H1 (cell line): ENCODE measurements around the gene AFF1. TPM values are rescaled to one million over a fixed set of nuclear protein-coding genes. Genes with fewer than 3 reads are reported as not detected.

ENCODE experiments used
- CTCF ChIA-PET: fragments of 300-600 bp; sonication (Branson Sonifier 250); formaldehyde crosslinking; loops from one replicate; lab custom pipeline; 2021; ENCODE audit not compliant: partially characterized antibody; lab: Charles Lee
- POLR2A ChIA-PET: fragments of 300-600 bp; sonication (Branson Sonifier 250); formaldehyde crosslinking; loops from one replicate; lab custom pipeline; 2021; ENCODE audit warnings: inconsistent platforms; ENCODE audit not compliant: partially characterized antibody; lab: Charles Lee
- DNase-seq, 2 experiments: peaks; one replicate each; pipeline versions ENCODE4 v3.0.0 to v3.0.0-alpha.2; 2010 to 2022; ENCODE audit warnings: low spot score in 2 of 2, low read depth in 1 of 2, mixed read lengths in 1 of 2
- FAIRE-seq: peaks from 2 replicates; lab custom pipeline; 2011; peaks lifted over from hg19 to GRCh38; lab: Jason Lieb, UNC
- H2AFZ ChIP-seq: 2 replicates; pipeline ENCODE4 v1.8.1; 2012; ENCODE audit warnings: low read length, inconsistent platforms
- H2AK5ac ChIP-seq: 2 replicates; pipeline ENCODE4 v1.6.1; 2013; ENCODE audit warnings: low read depth, low read length
- H2BK120ac ChIP-seq: replicated peaks from 2 replicates; pipeline ENCODE3; 2013; ENCODE audit warnings: low read depth, low read length, inconsistent platforms
- H2BK12ac ChIP-seq: 2 replicates; pipeline ENCODE4 v1.6.1; 2013; ENCODE audit warnings: low read depth, low read length
- H2BK15ac ChIP-seq: 2 replicates; pipeline ENCODE4 v1.6.1; 2013; ENCODE audit warnings: low read length
- H2BK20ac ChIP-seq: 2 replicates; pipeline ENCODE4 v1.6.1; 2013; ENCODE audit warnings: low read length
- H2BK5ac ChIP-seq: 2 replicates; pipeline ENCODE4 v1.6.1; 2013; ENCODE audit warnings: low read depth, low read length
- H3K14ac ChIP-seq: 2 replicates; pipeline ENCODE4 v1.6.1; 2013; ENCODE audit warnings: inconsistent platforms; ENCODE audit not compliant: insufficient read length
- H3K18ac ChIP-seq: 2 replicates; pipeline ENCODE4 v1.6.1; 2013; ENCODE audit warnings: low read length; ENCODE audit errors: extremely low read depth
- H3K23ac ChIP-seq: 2 replicates; pipeline ENCODE4 v1.6.1; 2013; ENCODE audit warnings: inconsistent platforms; ENCODE audit not compliant: insufficient read length
- H3K23me2 ChIP-seq: 2 replicates; pipeline ENCODE4 v1.6.1; 2013; ENCODE audit warnings: low read depth, low read length
- H3K27ac ChIP-seq: 2 replicates; pipeline ENCODE4 v1.6.1; 2011; ENCODE audit warnings: low read depth, low read length, inconsistent platforms
- H3K27me3 ChIP-seq, 4 experiments: replicated peaks in 1 of 4; 1 replicate in 1 of 4; 2 replicates in 3 of 4; pipeline versions ENCODE4 v1.6.1 to v1.8.1; 2011 to 2013; ENCODE audit warnings: low read length in 3 of 4, mild to moderate bottlenecking in 3 of 4, inconsistent platforms in 2 of 4, mixed read lengths in 2 of 4, moderate library complexity in 1 of 4; ENCODE audit not compliant: control insufficient read depth in 3 of 4, insufficient read depth in 3 of 4; ENCODE audit errors: extremely low read depth in 1 of 4
- H3K36me3 ChIP-seq, 4 experiments: 2 replicates each; pipeline versions ENCODE4 v1.6.1 to v1.8.1; 2011 to 2013; ENCODE audit warnings: mild to moderate bottlenecking in 4 of 4, low read length in 3 of 4, moderate library complexity in 2 of 4, control low read depth in 1 of 4, inconsistent platforms in 1 of 4; ENCODE audit not compliant: insufficient read depth in 4 of 4, control insufficient read depth in 2 of 4
- H3K4ac ChIP-seq: replicated peaks from 2 replicates; pipeline ENCODE3; 2013; ENCODE audit warnings: low read length, low read depth, mixed read lengths, inconsistent platforms; ENCODE audit not compliant: insufficient read length
- H3K4me1 ChIP-seq, 4 experiments: replicated peaks in 1 of 4; 1 replicate in 1 of 4; 2 replicates in 3 of 4; pipeline versions ENCODE4 v1.6.1 to v1.8.1; 2011 to 2013; ENCODE audit warnings: low read length in 3 of 4, inconsistent platforms in 2 of 4, mixed read lengths in 1 of 4; ENCODE audit not compliant: insufficient read depth in 4 of 4, control insufficient read depth in 3 of 4
- H3K4me2 ChIP-seq, 2 experiments: 2 replicates each; pipeline versions ENCODE4 v1.6.1 to v1.8.1; 2011 to 2013; ENCODE audit warnings: low read depth in 2 of 2, low read length in 2 of 2, control low read depth in 1 of 2, inconsistent platforms in 1 of 2, mild to moderate bottlenecking in 1 of 2; ENCODE audit not compliant: insufficient read depth in 1 of 2
- H3K4me3 ChIP-seq, 4 experiments: fragments of 200-600, 300-600 bp in 1 of 4; sonication (generic), shearing (Covaris generic), sonication (Bioruptor Twin) in 1 of 4; 2 replicates each; pipeline versions ENCODE4 v1.5.1 to v1.8.1; 2011 to 2016; ENCODE audit warnings: low read length in 4 of 4, low read depth in 3 of 4, control low read depth in 2 of 4, inconsistent platforms in 2 of 4, mild to moderate bottlenecking in 2 of 4, mixed read lengths in 1 of 4, moderate library complexity in 1 of 4; ENCODE audit not compliant: insufficient read depth in 2 of 4; ENCODE audit errors: extremely low read depth in 1 of 4
- H3K56ac ChIP-seq: replicated peaks from 2 replicates; pipeline ENCODE3; 2013; ENCODE audit warnings: low read depth, mild to moderate bottlenecking, mixed read lengths, low read length, inconsistent platforms; ENCODE audit not compliant: insufficient read length
- H3K79me1 ChIP-seq: 2 replicates; pipeline ENCODE4 v1.6.1; 2013; ENCODE audit warnings: low read depth, low read length, control low read depth
- H3K79me2 ChIP-seq, 2 experiments: 2 replicates each; pipeline versions ENCODE4 v1.6.1 to v1.8.1; 2012 to 2013; ENCODE audit warnings: low read length in 2 of 2, mild to moderate bottlenecking in 2 of 2, inconsistent platforms in 1 of 2; ENCODE audit not compliant: insufficient read depth in 2 of 2, control insufficient read depth in 1 of 2
- H3K9ac ChIP-seq, 4 experiments: replicated peaks in 1 of 4; 1 replicate in 1 of 4; 2 replicates in 3 of 4; pipeline versions ENCODE4 v1.6.1 to v1.8.1; 2011 to 2013; ENCODE audit warnings: low read depth in 3 of 4, low read length in 3 of 4, control low read depth in 2 of 4, mild to moderate bottlenecking in 2 of 4, moderate library complexity in 2 of 4, inconsistent platforms in 1 of 4; ENCODE audit errors: extremely low read depth in 1 of 4
- H3K9me3 ChIP-seq, 2 experiments: 2 replicates each; pipeline versions ENCODE4 v1.6.1 to v1.8.1; 2012 to 2013; ENCODE audit warnings: mild to moderate bottlenecking in 2 of 2, moderate library complexity in 2 of 2, control low read depth in 1 of 2, inconsistent platforms in 1 of 2, low read depth in 1 of 2, low read length in 1 of 2, mixed read lengths in 1 of 2; ENCODE audit not compliant: insufficient read depth in 2 of 2
- H4K20me1 ChIP-seq, 2 experiments: replicated peaks in 1 of 2; 2 replicates each; pipeline versions ENCODE3 to v1.8.1; 2011 to 2013; ENCODE audit warnings: inconsistent platforms in 2 of 2, low read length in 2 of 2, mild to moderate bottlenecking in 1 of 2; ENCODE audit not compliant: insufficient read depth in 2 of 2, control insufficient read depth in 1 of 2
- H4K5ac ChIP-seq: 2 replicates; pipeline ENCODE4 v1.6.1; 2013; ENCODE audit warnings: low read length, low read depth, mixed read lengths, inconsistent platforms; ENCODE audit not compliant: insufficient read length
- H4K8ac ChIP-seq: 2 replicates; pipeline ENCODE4 v1.8.0; 2013; ENCODE audit warnings: mild to moderate bottlenecking, moderate library complexity, low read length, inconsistent platforms; ENCODE audit not compliant: insufficient read depth; ENCODE audit errors: extremely low read depth
- H4K91ac ChIP-seq: replicated peaks from 2 replicates; pipeline ENCODE3; 2013; ENCODE audit warnings: low read length, mixed read lengths, inconsistent platforms; ENCODE audit not compliant: insufficient read length
- BCL11A ChIP-seq, 2 experiments: IDR thresholded peaks; one replicate each; pipeline ENCODE4 v1.6.1; 2011; ENCODE audit warnings: low read depth in 2 of 2, low read length in 2 of 2, mild to moderate bottlenecking in 2 of 2
- CTCF ChIP-seq, 3 experiments: IDR thresholded peaks; 1 replicate in 2 of 3; 2 replicates in 1 of 3; pipeline versions ENCODE4 v1.5.1 to v1.6.1; 2011; ENCODE audit warnings: low read length in 3 of 3, mild to moderate bottlenecking in 3 of 3, inconsistent platforms in 2 of 3, low read depth in 1 of 3, moderate library complexity in 1 of 3; ENCODE audit not compliant: insufficient read depth in 1 of 3; ENCODE audit errors: control extremely low read depth in 1 of 3
- E2F6 ChIP-seq: IDR thresholded peaks from 2 replicates; pipeline ENCODE4 v1.6.1; 2012; ENCODE audit warnings: inconsistent platforms
- GTF2F1 ChIP-seq: IDR thresholded peaks from 2 replicates; pipeline ENCODE4 v1.6.1; 2012; ENCODE audit warnings: low read depth, low read length, improper control_type of control experiment, borderline replicate concordance
- RAD21 ChIP-seq, 2 experiments: IDR thresholded peaks in 1 of 2; conservative IDR thresholded peaks in 1 of 2; 2 replicates each; pipeline ENCODE4 v1.6.1; 2011; ENCODE audit warnings: low read depth in 2 of 2, low read length in 2 of 2, improper control_type of control experiment in 1 of 2, inconsistent platforms in 1 of 2, mild to moderate bottlenecking in 1 of 2, moderate library complexity in 1 of 2
- SIN3A ChIP-seq, 2 experiments: IDR thresholded peaks in 1 of 2; conservative IDR thresholded peaks in 1 of 2; 2 replicates each; pipeline ENCODE4 v1.6.1; 2011 to 2012; ENCODE audit warnings: low read length in 2 of 2, improper control_type of control experiment in 1 of 2, low read depth in 1 of 2, mild to moderate bottlenecking in 1 of 2
- SIX5 ChIP-seq: IDR thresholded peaks from 2 replicates; pipeline ENCODE4 v1.6.1; 2011; ENCODE audit warnings: mild to moderate bottlenecking, low read depth, low read length
- TEAD4 ChIP-seq: IDR thresholded peaks from 2 replicates; pipeline ENCODE4 v1.6.1; 2012; ENCODE audit warnings: low read depth, low read length, inconsistent platforms, mixed read lengths
- WGBS, 2 experiments: shearing (Covaris generic) in 1 of 2; methylation state at CpG; one replicate each; pipeline versions ENCODE4 v1.1.6 to v1.1.7; 2013 to 2015; ENCODE audit warnings: low lambda C conversion rate in 2 of 2, mixed read lengths in 2 of 2, inconsistent platforms in 1 of 2, low coverage in 1 of 2, missing lambda C conversion rate in 1 of 2; ENCODE audit not compliant: insufficient replicate concordance in 2 of 2, insufficient coverage in 1 of 2, insufficient read length in 1 of 2; ENCODE audit errors: extremely low coverage in 1 of 2, missing lambda C conversion rate in 1 of 2; 5-methylcytosine and 5-hydroxymethylcytosine counted together
- polyA plus RNA-seq, 7 experiments: library from polyadenylated mRNA; depleted of rRNA in 3 of 7; stranded (reverse) in 5 of 7; unstranded in 2 of 7; fragments of >200 nt in 5 of 7; fragments of 200-250 nt in 2 of 7; gene quantifications; 1 replicate in 5 of 7; 2 replicates in 1 of 7; 4 replicates in 1 of 7; pipeline versions ENCODE4 v1.2.1 to v1.2.3, GENCODE V29; 2011 to 2013; ENCODE audit warnings: missing spikeins in 2 of 7, mixed read lengths in 2 of 7
- total RNA-seq: library from RNA; stranded (reverse); fragmentation: NEBNext Ultra II Directional; extraction: Animal tissue kit (Norgen Biotek cat#: 25700); gene quantifications from 2 replicates; pipeline ENCODE4 v1.2.1, GENCODE V29; 2021

Gene AFF1
- total and polyA plus RNA-seq, 2 of the 8 experiments (the other 6 are each of a cell fraction or from before 2014, with no cell fraction given), result 14.8 to 85.5 TPM

- ChIA-PET POLR2A (interaction anchor here (0.6 to 1.5 kb wide), 2 partner anchors 83 to 171 kb away, joined by 4 to 5 read pairs; no protein-coding TSS in a partner anchor), CTCF (interaction anchor here (0.7 to 6.9 kb wide), 36 partner anchors 10 to 376 kb away, joined by 3 to 72 read pairs (median 4); no protein-coding TSS in a partner anchor)
- Histone ChIP-seq H2AFZ (no peak overlapping the region), H4K8ac (no peak overlapping the region), H3K36me3 (peaks cover 0 to 16% (median 4%) of the 10 kb centered on the region in 4 experiments; a peak in 3 of 8 replicates), H3K18ac (no peak overlapping the region), H2BK5ac (no peak overlapping the region), H3K9me3 (no peaks in the 10 kb centered on the region), H3K4me3 (no peak overlapping the region), H2BK120ac (no peak overlapping the region), H4K5ac (no peak overlapping the region), H3K56ac (no peak overlapping the region), H3K23ac (no peak overlapping the region), H3K14ac (no peak overlapping the region), H4K20me1 (peaks cover 0 to 2% of the 10 kb centered on the region in 2 experiments), H2BK15ac (no peak overlapping the region), H3K27ac (no peak overlapping the region), H3K9ac (no peak overlapping the region), H2BK12ac (no peak overlapping the region), H3K4ac (no peak overlapping the region), H3K23me2 (no peaks in the 10 kb centered on the region), H3K4me1 (peaks cover 0 to 9% (median under 1%) of the 10 kb centered on the region in 4 experiments; a peak in 3 of 7 replicates), H3K79me2 (no peaks in the 10 kb centered on the region), H4K91ac (no peak overlapping the region), H2AK5ac (no peak overlapping the region), H3K4me2 (no peak overlapping the region), H3K79me1 (no peaks in the 10 kb centered on the region), H3K27me3 (no peaks in the 10 kb centered on the region), H2BK20ac (no peak overlapping the region)
- FAIRE-seq (peak; percentile 85), DNase-seq (no peak)
- 60% methylated on average over 4 of the region's 4 CpGs; no CpG with 5 or more reads in 1 of the 2 experiments for WGBS, 2 experiments
- TF ChIP-seq SIX5 (no peak), SIN3A (conservative IDR thresholded peaks at IDR 0.05 in 1 of 2, IDR thresholded peaks at IDR 0.05 in 1 of 2; ENCODE audit: low read depth in 1 of 2, low read length in 2 of 2) (no peak), GTF2F1 (no peak), CTCF (IDR thresholded peaks at IDR 0.05; ENCODE audit: control extremely low read depth in 1 of 3, insufficient read depth in 1 of 3, low read depth in 1 of 3, low read length in 3 of 3) (peak in 2 of 3 experiments; percentile 56 to 68; a peak in 3 of 4 replicates), BCL11A (IDR thresholded peaks at IDR 0.05; ENCODE audit: low read depth in 2 of 2, low read length in 2 of 2) (no peak), TEAD4 (0 out of 2 replicates have a peak, but pooled peaks have one; percentile 19), E2F6 (no peak), RAD21 (IDR thresholded peaks at IDR 0.05 in 1 of 2, conservative IDR thresholded peaks at IDR 0.05 in 1 of 2; ENCODE audit: low read depth in 2 of 2, low read length in 2 of 2) (peak; percentile 73 to 79)
Observed at GRCh38 chr4:87093443-87094123, 158.8 kb downstream of the AFF1 start.
